GM21390 (cell line): ENCODE measurements around the gene CUBN.

ENCODE experiments used
- ATAC-seq: cut with Tn5 transposase; IDR thresholded peaks from one replicate; pipeline ENCODE4 v1.9.1; 2021; ENCODE audit not compliant: unreplicated experiment

CUBN gene

GRCh38 chr10:17073725-17074540, 55.7 kb downstream of the CUBN start:
- ATAC-seq, result no peak

GRCh38 chr10:17068953-17069352, 60.7 kb downstream of the CUBN start:
- no peak for ATAC-seq

- ATAC-seq, result no peak
Observed at GRCh38 chr10:17067376-17068264, 62.0 kb downstream of the CUBN start.

GRCh38 chr10:17066807-17067206, 62.8 kb downstream of the CUBN start:
- no peak for ATAC-seq

- no peak for ATAC-seq
Observed at GRCh38 chr10:17066000-17066399, 63.6 kb downstream of the CUBN start.

GRCh38 chr10:17065273-17065672, 64.3 kb downstream of the CUBN start:
- ATAC-seq, result no peak

- no peak for ATAC-seq
Observed at GRCh38 chr10:17064435-17064834, 65.2 kb downstream of the CUBN start.

- ATAC-seq, result no peak
Observed at GRCh38 chr10:17062955-17063484, 66.6 kb downstream of the CUBN start.

GRCh38 chr10:17062493-17062892, 67.1 kb downstream of the CUBN start:
- ATAC-seq, result no peak

GRCh38 chr10:17062009-17062408, 67.6 kb downstream of the CUBN start:
- ATAC-seq, result no peak

GRCh38 chr10:17061418-17061817, 68.2 kb downstream of the CUBN start:
- ATAC-seq, result no peak

- ATAC-seq, result no peak
Observed at GRCh38 chr10:17060289-17060688, 69.3 kb downstream of the CUBN start.

- no peak for ATAC-seq
Observed at GRCh38 chr10:17059197-17059688, 70.4 kb downstream of the CUBN start.

GRCh38 chr10:17058093-17058492, 71.5 kb downstream of the CUBN start:
- ATAC-seq, result no peak

- ATAC-seq, result no peak
Observed at GRCh38 chr10:17056781-17057428, 72.7 kb downstream of the CUBN start.

- ATAC-seq, result no peak
Observed at GRCh38 chr10:17053513-17053912, 76.1 kb downstream of the CUBN start.

GRCh38 chr10:17053061-17053460, 76.5 kb downstream of the CUBN start:
- no peak for ATAC-seq

- no peak for ATAC-seq
Observed at GRCh38 chr10:17051851-17052250, 77.8 kb downstream of the CUBN start.

- no peak for ATAC-seq
Observed at GRCh38 chr10:17049195-17049594, 80.4 kb downstream of the CUBN start.

GRCh38 chr10:17047908-17048307, 81.7 kb downstream of the CUBN start:
- no peak for ATAC-seq

- ATAC-seq, result no peak
Observed at GRCh38 chr10:17046989-17047388, 82.6 kb downstream of the CUBN start.
